ENCODE results near the gene PRSS37. TPM values are rescaled to one million over a fixed set of nuclear protein-coding genes. Genes with fewer than 3 reads are reported as not detected.

PRSS37 gene
- total RNA-seq, 1 donor from 2014 or later, result not detected

- no peak for ATAC-seq (ENCODE audit: poor library complexity)
These were observed 21.2 kb downstream of the PRSS37 start for GRCh38 chr7:141820067-141820466.

GRCh38 chr7:141792526-141792925 is 48.8 kb downstream of the PRSS37 start:
- ATAC-seq (ENCODE audit: poor library complexity), result no peak

More at GRCh38 chr7:141820067-141820466, 21.2 kb downstream of the PRSS37 start:
- intact Hi-C loops (cut with DNase I), result no loop called here
- no peak for DNase-seq

GRCh38 chr7:141789917-141790316 is 51.4 kb downstream of the PRSS37 start, which contains the start of gene TAS2R5:
TAS2R5 (plus strand) TSS chr7:141790217; CDS start chr7:141790362, 145 bp downstream.
- intact Hi-C loops (cut with DNase I), result no loop called here
- DNase-seq, result no peak
- ATAC-seq (ENCODE audit: poor library complexity), result no peak

More at GRCh38 chr7:141792526-141792925, 48.8 kb downstream of the PRSS37 start:
- intact Hi-C loops (cut with DNase I), result no loop called here
- DNase-seq, result no peak

GRCh38 chr7:141788296-141788695 is 53.0 kb downstream of the PRSS37 start:
- ATAC-seq (ENCODE audit: poor library complexity) (no peak), DNase-seq (no peak)
- intact Hi-C loops (cut with DNase I), result no loop called here

Other genes starting within 250 kb of the PRSS37 start
- 8.6 TPM for gene DENND11, start 139.3 kb downstream of the PRSS37 start, total RNA-seq
- not detected for gene WEE2, start 133.1 kb downstream of the PRSS37 start, total RNA-seq
- gene SSBP1, start 103.1 kb downstream of the PRSS37 start, total RNA-seq, result 116 TPM
- 0.32 TPM for gene TAS2R3, start 77.4 kb downstream of the PRSS37 start, total RNA-seq
- gene TAS2R4, start 64.8 kb downstream of the PRSS37 start, total RNA-seq, result 0.32 TPM
- 0.27 TPM for gene TAS2R5, start 51.3 kb downstream of the PRSS37 start, total RNA-seq
- not detected for gene OR9A4, start 74.9 kb upstream of the PRSS37 start, total RNA-seq
- gene CLEC5A, start 105.5 kb upstream of the PRSS37 start, total RNA-seq, result 0.08 TPM
- not detected for gene TAS2R38, start 132.3 kb upstream of the PRSS37 start, total RNA-seq
- gene MGAM, start 154.4 kb upstream of the PRSS37 start, total RNA-seq, result 0.65 TPM

Data from Right ventricle myocardium superior (tissue), 1 donor.